Trophoblast cell (in vitro differentiated cells and primary cell): Measurements from ENCODE around the gene CXCR2.
"Not testable (repeated sequence)": the region's sequence is repeated elsewhere in the genome, so short reads cannot be mapped to it uniquely, and the experiment has no call there.

ENCODE experiments used
- DNase-seq, 2 donors: peaks; one replicate each; pipeline ENCODE4 v3.0.0-alpha.2; 2016
- H2AFZ ChIP-seq: 2 replicates; pipeline ENCODE4 v1.6.1; 2013; ENCODE audit warnings: low read length, moderate library complexity, mild to moderate bottlenecking; ENCODE audit not compliant: insufficient read depth, poor library complexity
- H2AK5ac ChIP-seq: 2 replicates; pipeline ENCODE4 v1.6.1; 2013; ENCODE audit warnings: mild to moderate bottlenecking, low read length
- H2BK120ac ChIP-seq: 2 replicates; pipeline ENCODE4 v1.6.1; 2013; ENCODE audit warnings: low read length, mild to moderate bottlenecking, moderate library complexity; ENCODE audit not compliant: insufficient read depth, poor library complexity
- H2BK12ac ChIP-seq: 2 replicates; pipeline ENCODE4 v1.6.1; 2013; ENCODE audit warnings: mild to moderate bottlenecking, low read length, moderate library complexity
- H2BK5ac ChIP-seq: 2 replicates; pipeline ENCODE4 v1.6.1; 2013; ENCODE audit warnings: low read length, low read depth, moderate library complexity, mild to moderate bottlenecking; ENCODE audit not compliant: poor library complexity
- H3K14ac ChIP-seq: 2 replicates; pipeline ENCODE4 v1.6.1; 2013; ENCODE audit warnings: mild to moderate bottlenecking, low read length
- H3K18ac ChIP-seq: 2 replicates; pipeline ENCODE4 v1.6.1; 2013; ENCODE audit warnings: mild to moderate bottlenecking, low read length
- H3K23ac ChIP-seq: 2 replicates; pipeline ENCODE4 v1.6.1; 2013; ENCODE audit warnings: low read length
- H3K27ac ChIP-seq: 2 replicates; pipeline ENCODE4 v1.5.1; 2013; ENCODE audit warnings: low read depth, mild to moderate bottlenecking, inconsistent platforms, low read length, moderate library complexity
- H3K27me3 ChIP-seq: 2 replicates; pipeline ENCODE4 v1.6.1; 2013; ENCODE audit warnings: inconsistent platforms, mild to moderate bottlenecking, low read length, moderate library complexity; ENCODE audit not compliant: insufficient read depth
- H3K36me3 ChIP-seq, 2 experiments: 1 replicate in 1 of 2; 2 replicates in 1 of 2; pipeline ENCODE4 v1.6.1; 2013; ENCODE audit warnings: low read length in 2 of 2, mild to moderate bottlenecking in 2 of 2, moderate library complexity in 1 of 2; ENCODE audit not compliant: insufficient read depth in 2 of 2, control insufficient read depth in 1 of 2
- H3K4ac ChIP-seq: 2 replicates; pipeline ENCODE4 v1.6.1; 2013; ENCODE audit warnings: low read depth, mild to moderate bottlenecking, low read length, moderate library complexity
- H3K4me1 ChIP-seq, 2 experiments: 1 replicate in 1 of 2; 2 replicates in 1 of 2; pipeline ENCODE4 v1.6.1; 2013; ENCODE audit warnings: low read length in 2 of 2, mild to moderate bottlenecking in 2 of 2, moderate library complexity in 1 of 2; ENCODE audit not compliant: insufficient read depth in 2 of 2, control insufficient read depth in 1 of 2
- H3K4me2 ChIP-seq: 2 replicates; pipeline ENCODE4 v1.6.1; 2013; ENCODE audit warnings: inconsistent platforms, mild to moderate bottlenecking, low read length, moderate library complexity
- H3K4me3 ChIP-seq: 2 replicates; pipeline ENCODE4 v1.5.1; 2013; ENCODE audit warnings: mild to moderate bottlenecking, low read depth, low read length, inconsistent platforms
- H3K79me1 ChIP-seq: one replicate; pipeline ENCODE4 v1.6.1; 2013; ENCODE audit warnings: low read length
- H3K79me2 ChIP-seq: 2 replicates; pipeline ENCODE4 v1.6.1; 2013; ENCODE audit warnings: low read length, mild to moderate bottlenecking; ENCODE audit not compliant: control insufficient read depth, insufficient read depth, poor library complexity
- H3K9ac ChIP-seq: 2 replicates; pipeline ENCODE4 v1.6.1; 2013; ENCODE audit warnings: mild to moderate bottlenecking, low read length
- H3K9me3 ChIP-seq: 2 replicates; pipeline ENCODE4 v1.6.1; 2013; ENCODE audit warnings: low read depth, mild to moderate bottlenecking, control low read depth, inconsistent platforms, low read length; ENCODE audit not compliant: insufficient read depth
- H4K12ac ChIP-seq: 2 replicates; pipeline ENCODE4 v1.6.1; 2013; ENCODE audit warnings: low read depth, mild to moderate bottlenecking, low read length, moderate library complexity
- H4K8ac ChIP-seq: 2 replicates; pipeline ENCODE4 v1.6.1; 2013; ENCODE audit warnings: low read depth, mild to moderate bottlenecking, low read length, moderate library complexity
- H4K91ac ChIP-seq: one replicate; pipeline ENCODE4 v1.6.1; 2013; ENCODE audit warnings: low read depth, mild to moderate bottlenecking, low read length, moderate library complexity
- WGBS: extraction: QIAGEN DNeasy Blood & Tissue Kit; methylation state at CpG from one replicate; pipeline ENCODE4 v1.1.7; 2013; ENCODE audit warnings: missing lambda C conversion rate; ENCODE audit not compliant: insufficient read length, insufficient coverage; ENCODE audit errors: extremely low coverage; 5-methylcytosine and 5-hydroxymethylcytosine counted together

Gene CXCR2

DNA sequence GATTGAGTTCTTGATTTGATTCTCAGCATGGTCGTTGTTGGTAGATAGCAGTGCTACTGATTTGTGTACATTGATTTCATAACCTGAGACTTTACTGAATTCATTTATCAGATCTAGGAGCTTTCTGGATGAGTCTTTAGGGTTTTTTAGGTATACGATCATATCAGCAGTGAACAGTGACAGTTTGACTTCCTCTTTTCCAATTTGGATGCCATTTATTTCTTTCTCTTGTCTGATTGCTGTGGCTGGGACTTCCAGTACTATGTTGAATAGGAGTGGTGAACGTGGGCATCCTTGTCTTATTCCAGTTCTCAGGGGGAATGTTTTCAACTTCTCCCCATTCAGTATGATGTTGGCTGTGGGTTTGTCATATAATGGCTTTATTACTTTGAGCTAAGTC is 27.9 kb upstream of the CXCR2 start:
- Histone ChIP-seq H3K36me3 (no peaks in the 10 kb centered on the region), H2BK5ac (no peak overlapping the region), H3K4me2 (no peak overlapping the region), H4K91ac (no peak overlapping the region), H3K4me1 (no peaks in the 10 kb centered on the region), H2AFZ (no peak overlapping the region), H3K4ac (no peak overlapping the region), H3K9me3 (no peaks in the 10 kb centered on the region), H3K18ac (no peak overlapping the region), H3K14ac (no peak overlapping the region), H3K23ac (no peak overlapping the region), H3K9ac (no peak overlapping the region), H4K12ac (no peak overlapping the region), H3K27me3 (no peaks in the 10 kb centered on the region), H2AK5ac (no peak overlapping the region), H2BK120ac (no peak overlapping the region), H3K79me2 (no peaks in the 10 kb centered on the region), H2BK12ac (no peak overlapping the region), H3K27ac (no peak overlapping the region), H4K8ac (no peak overlapping the region), H3K79me1 (no peaks in the 10 kb centered on the region), H3K4me3 (no peak overlapping the region)
- no CpG with 5 or more reads among the region's 3 CpGs for whole genome bisulfite sequencing
- no peak for DNase-seq

DNA sequence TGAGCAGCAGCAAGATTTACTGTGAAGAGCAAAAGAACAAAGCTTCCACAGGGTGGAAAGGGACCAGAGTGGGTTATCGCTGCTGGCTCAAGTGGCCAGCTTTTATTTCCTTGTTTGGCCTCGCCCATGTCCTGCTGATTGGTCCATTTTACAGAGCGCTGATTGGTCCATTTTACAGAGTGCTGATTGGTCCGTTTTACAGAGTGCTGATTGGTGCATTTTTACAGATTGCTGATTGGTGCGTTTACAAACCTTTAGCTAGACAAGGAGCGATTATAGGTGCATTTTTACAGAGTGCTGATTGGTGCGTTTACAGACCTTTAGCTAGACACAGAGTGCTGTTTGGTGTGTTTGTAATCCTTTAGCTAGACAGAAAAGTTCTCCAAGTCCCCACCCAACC is 17.0 kb upstream of the CXCR2 start:
- H3K9me3 ChIP-seq, result peaks cover 11% of the 10 kb centered on the region
- H2AFZ ChIP-seq, H4K12ac ChIP-seq, H3K27me3 ChIP-seq, H3K79me2 ChIP-seq, H3K4me1 ChIP-seq, H2BK120ac ChIP-seq, H4K8ac ChIP-seq, H3K79me1 ChIP-seq, H2BK5ac ChIP-seq, H4K91ac ChIP-seq, DNase-seq, H3K23ac ChIP-seq, H3K14ac ChIP-seq, H3K27ac ChIP-seq, H3K4me3 ChIP-seq, H3K4me2 ChIP-seq, H3K9ac ChIP-seq, H2BK12ac ChIP-seq, H3K18ac ChIP-seq, H3K36me3 ChIP-seq, H3K4ac ChIP-seq, H2AK5ac ChIP-seq: not testable (repeated sequence)
- WGBS, result no CpG with 5 or more reads among the region's 7 CpGs

DNA sequence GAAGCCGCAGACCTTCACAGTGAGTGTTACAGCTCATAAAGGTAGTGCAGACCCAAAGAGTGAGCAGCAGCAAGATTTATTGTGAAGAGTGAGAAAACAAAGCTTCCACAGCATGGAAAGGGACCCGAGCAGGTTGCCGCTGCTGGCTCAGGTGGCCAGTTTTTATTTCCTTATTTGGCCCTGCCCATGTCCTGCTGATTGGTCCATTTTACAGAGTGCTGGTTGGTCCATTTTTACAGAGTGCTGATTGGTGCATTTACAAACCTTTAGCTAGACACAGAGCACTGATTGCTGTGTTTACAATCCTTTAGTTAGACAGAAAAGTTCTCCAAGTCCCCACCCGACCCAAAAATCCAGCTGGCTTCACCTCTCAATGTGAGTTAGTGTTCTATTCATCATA is 4.0 kb upstream of the CXCR2 start:
- not testable (repeated sequence) for H3K27ac ChIP-seq, H3K23ac ChIP-seq, H3K4ac ChIP-seq

DNA sequence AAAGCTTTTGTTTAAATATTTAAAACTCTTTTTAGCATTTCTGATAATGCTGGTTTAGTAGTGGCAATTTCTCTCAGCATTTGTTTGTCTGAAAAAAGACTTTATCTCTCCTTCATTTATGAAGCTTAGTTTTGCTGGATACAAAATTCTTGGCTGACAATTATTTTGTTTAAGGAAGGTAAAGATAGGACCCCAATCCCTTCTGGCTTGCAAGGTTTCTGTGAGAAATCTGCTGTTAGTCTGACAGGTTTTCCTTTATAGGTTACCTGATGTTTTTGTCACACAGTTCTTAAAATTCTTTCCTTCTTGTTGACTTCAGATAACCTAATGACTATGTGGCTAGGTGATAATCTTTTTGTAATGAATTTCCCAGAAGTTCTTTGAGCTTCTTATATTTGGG is 3.5 kb upstream of the CXCR2 start:
- not testable (repeated sequence) for H2AFZ ChIP-seq, H3K9me3 ChIP-seq, H3K14ac ChIP-seq, H2AK5ac ChIP-seq, H3K4me2 ChIP-seq, DNase-seq, H3K23ac ChIP-seq, H3K79me1 ChIP-seq, H3K4ac ChIP-seq, H3K27me3 ChIP-seq, H4K91ac ChIP-seq, H3K36me3 ChIP-seq, H2BK120ac ChIP-seq, H4K12ac ChIP-seq, H3K27ac ChIP-seq, H3K18ac ChIP-seq, H3K9ac ChIP-seq, H3K79me2 ChIP-seq, H2BK12ac ChIP-seq, H4K8ac ChIP-seq, H2BK5ac ChIP-seq, H3K4me3 ChIP-seq, H3K4me1 ChIP-seq

More for the DNA sequence above, 4.0 kb upstream of the CXCR2 start:
- not testable (repeated sequence) for H3K9ac ChIP-seq, H3K79me1 ChIP-seq, H3K18ac ChIP-seq, H3K4me3 ChIP-seq, H2AFZ ChIP-seq, H2BK120ac ChIP-seq, H3K4me2 ChIP-seq, H2BK12ac ChIP-seq, H4K91ac ChIP-seq, H3K4me1 ChIP-seq, H4K8ac ChIP-seq, H3K27me3 ChIP-seq, H2AK5ac ChIP-seq, H2BK5ac ChIP-seq, H4K12ac ChIP-seq, DNase-seq, H3K79me2 ChIP-seq, H3K14ac ChIP-seq, H3K9me3 ChIP-seq, H3K36me3 ChIP-seq
- WGBS, result no CpG with 5 or more reads among the region's 4 CpGs

DNA sequence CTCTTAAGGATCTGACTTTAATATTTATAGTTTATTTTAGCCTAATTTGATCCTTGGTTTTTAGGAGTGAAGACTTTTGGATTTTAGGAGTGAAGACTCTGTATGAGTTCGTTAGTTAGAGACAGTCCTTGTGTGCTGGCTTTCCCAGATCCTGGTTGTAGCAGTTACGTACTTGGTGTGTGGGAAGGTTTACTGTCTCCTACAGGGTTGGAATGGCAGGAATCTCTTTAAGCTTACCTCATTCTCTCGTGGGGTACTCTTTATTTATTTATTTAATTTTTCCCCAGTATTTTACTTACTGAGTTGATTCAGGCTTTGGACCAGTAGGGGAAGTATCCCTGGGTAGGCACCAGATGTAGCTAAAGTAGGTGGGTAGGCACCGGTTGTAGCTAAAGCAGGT is 1.8 kb upstream of the CXCR2 start:
- no peak overlapping the region for H3K4me2 ChIP-seq
- H3K79me1 ChIP-seq, result no peaks in the 10 kb centered on the region
- H3K18ac ChIP-seq, result no peak overlapping the region
- no peak overlapping the region for H2BK120ac ChIP-seq
- no peak overlapping the region for H2BK12ac ChIP-seq
- H4K8ac ChIP-seq, result no peak overlapping the region
- H3K9ac ChIP-seq, result no peak overlapping the region
- H3K27ac ChIP-seq, result no peak overlapping the region
- no peaks in the 10 kb centered on the region for H3K79me2 ChIP-seq
- H3K36me3 ChIP-seq, result no peaks in the 10 kb centered on the region
- no peaks in the 10 kb centered on the region for H3K9me3 ChIP-seq
- DNase-seq, result no peak
- no peak overlapping the region for H3K4me3 ChIP-seq
- H3K27me3 ChIP-seq, result no peaks in the 10 kb centered on the region
- no peak overlapping the region for H4K12ac ChIP-seq
- no peak overlapping the region for H2AK5ac ChIP-seq
- no peak overlapping the region for H2BK5ac ChIP-seq
- no peak overlapping the region for H2AFZ ChIP-seq
- no peak overlapping the region for H4K91ac ChIP-seq
- H3K14ac ChIP-seq, result no peak overlapping the region
- no CpG with 5 or more reads among the region's 4 CpGs for WGBS
- H3K4ac ChIP-seq, result no peak overlapping the region
- H3K23ac ChIP-seq, result no peak overlapping the region
- H3K4me1 ChIP-seq, result no peaks in the 10 kb centered on the region
